Effector memory CD4-positive, alpha-beta T cell (primary cell): ENCODE results near the gene CST11.

Experiments
- DNase-seq, 3 donors: peaks; one replicate each; pipeline ENCODE4 v3.0.0-alpha.2; 2020
- H3K27ac ChIP-seq: 2 replicates; pipeline ENCODE4 v1.7.0; 2013; ENCODE audit warnings: mild to moderate bottlenecking, low read length, moderate library complexity; ENCODE audit not compliant: insufficient read depth, poor library complexity, severe bottlenecking
- H3K27me3 ChIP-seq: replicated peaks from 2 replicates; pipeline ENCODE4 v1.7.0; 2013; ENCODE audit warnings: mild to moderate bottlenecking, low read length; ENCODE audit not compliant: insufficient read depth, control insufficient read depth, poor library complexity, severe bottlenecking
- H3K36me3 ChIP-seq: 2 replicates; pipeline ENCODE4 v1.7.0; 2013; ENCODE audit warnings: mild to moderate bottlenecking, low read length, moderate library complexity; ENCODE audit not compliant: control insufficient read depth, insufficient read depth
- H3K4me1 ChIP-seq: 2 replicates; pipeline ENCODE4 v1.7.0; 2013; ENCODE audit warnings: low read length, mild to moderate bottlenecking; ENCODE audit not compliant: control insufficient read depth, insufficient read depth, poor library complexity, severe bottlenecking
- H3K4me3 ChIP-seq: 2 replicates; pipeline ENCODE4 v1.7.0; 2013; ENCODE audit warnings: low read length, low read depth, mild to moderate bottlenecking; ENCODE audit not compliant: insufficient read depth, poor library complexity, severe bottlenecking
- H3K9me3 ChIP-seq: 2 replicates; pipeline ENCODE4 v1.7.0; 2013; ENCODE audit warnings: mild to moderate bottlenecking, low read length, moderate library complexity; ENCODE audit not compliant: control insufficient read depth

CST11 gene

GRCh38 chr20:23413862-23414422, 38.7 kb downstream of the CST11 start:
- H3K27ac ChIP-seq: no peak overlapping the region
- H3K4me1 ChIP-seq: no peaks in the 10 kb centered on the region
- no peak overlapping the region for H3K4me3 ChIP-seq
- no peak for DNase-seq
- no peaks in the 10 kb centered on the region for H3K27me3 ChIP-seq
- H3K9me3 ChIP-seq: no peaks in the 10 kb centered on the region
- no peaks in the 10 kb centered on the region for H3K36me3 ChIP-seq

GRCh38 chr20:23412026-23412425, 40.6 kb downstream of the CST11 start:
- H3K4me1 ChIP-seq: no peaks in the 10 kb centered on the region
- H3K4me3 ChIP-seq: no peak overlapping the region
- no peak overlapping the region for H3K27ac ChIP-seq
- no peak for DNase-seq
- H3K9me3 ChIP-seq: no peaks in the 10 kb centered on the region
- H3K27me3 ChIP-seq: no peaks in the 10 kb centered on the region
- no peaks in the 10 kb centered on the region for H3K36me3 ChIP-seq

- DNase-seq: no peak
- no peaks in the 10 kb centered on the region for H3K4me1 ChIP-seq
Measured at GRCh38 chr20:23410916-23411695, 41.6 kb downstream of the CST11 start.

GRCh38 chr20:23409800-23410199, 42.9 kb downstream of the CST11 start:
- Histone ChIP-seq H3K27me3 (no peaks in the 10 kb centered on the region), H3K4me1 (no peaks in the 10 kb centered on the region), H3K9me3 (no peaks in the 10 kb centered on the region)

More at GRCh38 chr20:23410916-23411695, 41.6 kb downstream of the CST11 start:
- no peaks in the 10 kb centered on the region for H3K36me3 ChIP-seq
- no peaks in the 10 kb centered on the region for H3K27me3 ChIP-seq
- no peaks in the 10 kb centered on the region for H3K9me3 ChIP-seq
- H3K27ac ChIP-seq: no peak overlapping the region
- H3K4me3 ChIP-seq: no peak overlapping the region

GRCh38 chr20:23408957-23409356, 43.7 kb downstream of the CST11 start:
- no peaks in the 10 kb centered on the region for H3K4me1 ChIP-seq
- H3K9me3 ChIP-seq: no peaks in the 10 kb centered on the region
- no peak overlapping the region for H3K27ac ChIP-seq
- no peaks in the 10 kb centered on the region for H3K36me3 ChIP-seq
- H3K4me3 ChIP-seq: no peak overlapping the region
- no peak for DNase-seq
- H3K27me3 ChIP-seq: no peaks in the 10 kb centered on the region

More at GRCh38 chr20:23409800-23410199, 42.9 kb downstream of the CST11 start:
- Histone ChIP-seq H3K27ac (no peak overlapping the region), H3K36me3 (no peaks in the 10 kb centered on the region), H3K4me3 (no peak overlapping the region)
- no peak for DNase-seq

GRCh38 chr20:23407781-23408464, 44.8 kb downstream of the CST11 start:
- no peak overlapping the region for H3K27ac ChIP-seq
- H3K4me1 ChIP-seq: no peaks in the 10 kb centered on the region
- peak in 1 of 3 donors; percentile 9 for DNase-seq
- H3K9me3 ChIP-seq: no peaks in the 10 kb centered on the region
- H3K4me3 ChIP-seq: no peak overlapping the region
- H3K27me3 ChIP-seq: no peaks in the 10 kb centered on the region
- no peaks in the 10 kb centered on the region for H3K36me3 ChIP-seq

- no peak overlapping the region for H3K4me3 ChIP-seq
- no peaks in the 10 kb centered on the region for H3K9me3 ChIP-seq
- no peak for DNase-seq
- H3K27ac ChIP-seq: no peak overlapping the region
- H3K36me3 ChIP-seq: no peaks in the 10 kb centered on the region
- H3K4me1 ChIP-seq: no peaks in the 10 kb centered on the region
- no peaks in the 10 kb centered on the region for H3K27me3 ChIP-seq
Measured at GRCh38 chr20:23406880-23407279, 45.8 kb downstream of the CST11 start.

GRCh38 chr20:23404196-23404595, 48.5 kb downstream of the CST11 start:
- Histone ChIP-seq H3K4me3 (no peak overlapping the region), H3K9me3 (no peaks in the 10 kb centered on the region), H3K36me3 (no peaks in the 10 kb centered on the region), H3K27ac (no peak overlapping the region), H3K27me3 (no peaks in the 10 kb centered on the region), H3K4me1 (peaks cover 8% of the 10 kb centered on the region)
- no peak for DNase-seq

GRCh38 chr20:23403751-23404150, 48.9 kb downstream of the CST11 start:
- Histone ChIP-seq H3K4me3 (no peak overlapping the region), H3K4me1 (peaks cover 8% of the 10 kb centered on the region), H3K9me3 (no peaks in the 10 kb centered on the region), H3K36me3 (no peaks in the 10 kb centered on the region), H3K27ac (no peak overlapping the region), H3K27me3 (no peaks in the 10 kb centered on the region)
- no peak for DNase-seq

GRCh38 chr20:23401051-23401450, 51.6 kb downstream of the CST11 start:
- no peak for DNase-seq
- Histone ChIP-seq H3K27me3 (no peaks in the 10 kb centered on the region), H3K4me1 (peaks cover 8% of the 10 kb centered on the region), H3K27ac (no peak overlapping the region), H3K9me3 (no peaks in the 10 kb centered on the region), H3K4me3 (no peak overlapping the region), H3K36me3 (no peaks in the 10 kb centered on the region)
